GM12873 (cell line): ENCODE results near the gene STX18.

Experiments used
- TF ChIP-seq, protein P1 (sequence below): IDR thresholded peaks from 2 replicates; pipeline ENCODE4 v1.5.1; 2012; ENCODE audit warnings: low read depth, mild to moderate bottlenecking, moderate library complexity, low read length, control low read depth; ENCODE audit not compliant: insufficient read depth; ENCODE audit errors: missing control alignments

Gene STX18

DNA sequence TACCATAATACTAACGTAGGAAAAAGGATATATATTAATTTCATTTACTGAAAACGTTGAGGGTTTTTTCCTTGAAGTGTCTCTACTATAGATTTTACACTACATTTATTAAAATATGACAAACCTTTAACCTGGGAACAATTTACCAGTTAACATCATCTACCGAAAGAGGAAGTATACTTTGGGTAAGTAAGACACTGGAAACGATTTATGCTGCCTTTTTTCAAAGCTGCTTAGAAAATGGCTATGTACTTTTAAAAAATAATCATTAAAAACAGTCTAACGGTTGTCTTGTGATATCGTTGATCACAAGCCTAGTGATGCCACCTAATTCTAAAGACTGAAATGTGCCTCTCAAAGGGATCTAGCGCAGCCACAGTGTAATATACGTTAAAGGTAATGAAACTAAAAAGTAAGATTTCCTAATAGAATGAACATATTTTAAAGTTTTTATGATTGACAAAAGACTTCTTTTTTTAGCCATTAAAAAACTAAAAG lies 50.4 kb downstream of the STX18 start:
- TF ChIP-seq, protein P1, sequence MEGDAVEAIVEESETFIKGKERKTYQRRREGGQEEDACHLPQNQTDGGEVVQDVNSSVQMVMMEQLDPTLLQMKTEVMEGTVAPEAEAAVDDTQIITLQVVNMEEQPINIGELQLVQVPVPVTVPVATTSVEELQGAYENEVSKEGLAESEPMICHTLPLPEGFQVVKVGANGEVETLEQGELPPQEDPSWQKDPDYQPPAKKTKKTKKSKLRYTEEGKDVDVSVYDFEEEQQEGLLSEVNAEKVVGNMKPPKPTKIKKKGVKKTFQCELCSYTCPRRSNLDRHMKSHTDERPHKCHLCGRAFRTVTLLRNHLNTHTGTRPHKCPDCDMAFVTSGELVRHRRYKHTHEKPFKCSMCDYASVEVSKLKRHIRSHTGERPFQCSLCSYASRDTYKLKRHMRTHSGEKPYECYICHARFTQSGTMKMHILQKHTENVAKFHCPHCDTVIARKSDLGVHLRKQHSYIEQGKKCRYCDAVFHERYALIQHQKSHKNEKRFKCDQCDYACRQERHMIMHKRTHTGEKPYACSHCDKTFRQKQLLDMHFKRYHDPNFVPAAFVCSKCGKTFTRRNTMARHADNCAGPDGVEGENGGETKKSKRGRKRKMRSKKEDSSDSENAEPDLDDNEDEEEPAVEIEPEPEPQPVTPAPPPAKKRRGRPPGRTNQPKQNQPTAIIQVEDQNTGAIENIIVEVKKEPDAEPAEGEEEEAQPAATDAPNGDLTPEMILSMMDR, result no peak

DNA sequence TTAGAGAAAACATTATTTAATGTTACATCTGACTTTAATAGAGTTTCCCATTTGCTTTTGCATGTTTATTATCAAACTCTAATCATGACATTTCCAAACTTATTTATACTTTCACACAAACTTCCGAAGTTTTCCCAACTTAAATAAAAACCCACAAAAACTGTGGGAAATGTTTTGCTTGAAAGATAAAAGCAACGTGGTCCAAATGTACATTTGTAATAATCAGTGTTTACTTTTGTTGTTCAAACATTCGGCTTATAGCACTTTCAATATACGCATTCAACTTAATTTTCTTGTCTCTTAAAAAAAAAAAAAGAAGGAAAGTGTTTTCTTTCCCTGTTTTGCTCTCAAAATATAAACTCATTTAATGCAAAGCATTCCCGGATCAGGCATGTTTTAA lies 51.0 kb downstream of the STX18 start:
- TF ChIP-seq, protein P1, result no peak

DNA sequence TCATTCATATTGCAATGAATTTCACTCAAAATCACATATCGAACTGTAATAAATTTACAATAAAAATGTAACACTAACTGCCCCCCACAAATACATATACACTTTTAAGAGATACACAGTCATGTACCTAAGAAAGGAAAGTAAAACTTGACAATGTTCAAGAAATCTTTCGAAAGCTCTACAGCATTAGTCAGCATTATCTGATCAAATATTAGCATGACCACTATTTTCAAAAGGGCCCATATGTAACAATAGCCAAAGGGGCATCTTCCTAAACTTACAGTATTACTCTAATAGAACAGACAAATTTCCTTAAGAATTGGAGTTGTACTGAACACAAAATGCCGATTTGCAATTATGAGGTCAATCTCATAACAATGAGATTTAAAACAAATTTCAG lies 51.8 kb downstream of the STX18 start:
- TF ChIP-seq, protein P1, result no peak

DNA sequence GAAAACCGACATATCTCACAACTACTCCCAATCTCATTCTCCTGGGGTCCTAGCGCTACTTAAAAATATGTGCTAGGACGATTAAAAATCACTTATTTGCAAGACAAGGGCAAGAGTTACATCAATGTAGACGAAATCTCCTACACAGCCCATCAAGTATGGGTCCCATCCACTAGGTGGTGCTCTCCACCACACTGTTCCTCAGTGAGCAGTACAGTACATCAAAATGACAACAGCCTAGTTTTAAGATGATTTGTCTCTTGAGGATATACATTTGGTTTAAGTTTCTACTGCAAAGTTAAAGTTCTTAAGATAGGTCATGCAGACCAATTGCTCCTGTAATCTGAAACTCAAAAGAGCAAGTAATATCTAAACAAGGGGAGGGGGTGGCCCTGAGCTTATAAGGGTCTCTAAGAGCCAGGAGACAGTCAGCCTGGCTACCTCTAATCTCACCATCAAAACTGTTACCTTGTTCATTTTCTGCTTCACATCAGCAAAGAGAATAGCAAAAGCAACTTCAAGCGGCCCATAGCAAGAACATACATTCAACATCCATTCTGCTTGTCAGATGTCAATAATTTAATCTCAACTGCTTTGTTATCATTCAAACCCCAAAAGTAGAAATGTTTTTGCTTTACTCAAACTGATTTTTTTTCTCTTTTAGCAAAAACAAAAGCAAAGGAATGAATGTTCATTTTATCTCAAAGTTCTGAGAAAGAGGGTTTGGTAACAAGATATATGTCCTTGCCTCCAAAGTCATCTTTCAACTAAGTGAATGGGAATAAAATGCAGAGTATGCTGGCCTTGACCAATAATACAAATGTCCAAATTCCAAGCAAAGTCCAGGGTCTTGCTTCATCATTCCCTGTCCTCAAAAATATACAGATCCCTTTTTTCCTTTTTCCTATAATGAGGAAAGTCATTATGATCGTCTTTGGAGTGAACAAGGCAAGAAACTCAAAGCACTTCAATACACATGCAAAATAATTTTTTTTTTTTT lies 53.1 kb downstream of the STX18 start:
- TF ChIP-seq, protein P1, result peak; percentile 90

DNA sequence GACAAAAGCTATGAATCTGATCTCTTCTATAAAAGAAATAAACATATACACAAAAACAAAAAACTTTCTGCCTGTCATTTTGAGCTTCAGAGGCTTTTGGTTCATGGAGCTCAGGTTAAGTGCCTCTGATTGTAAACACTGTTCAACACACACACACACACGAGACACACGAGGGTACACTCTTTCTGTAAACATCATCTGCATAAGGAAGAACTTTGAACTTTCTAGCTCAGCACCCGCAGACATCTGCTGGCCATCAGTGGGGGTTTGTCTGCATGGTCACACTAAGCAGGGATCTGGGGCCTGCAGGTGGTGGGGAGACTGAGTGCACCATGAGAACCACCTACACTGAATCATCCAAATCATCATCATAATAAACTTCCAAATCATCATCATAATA lies 54.9 kb downstream of the STX18 start:
- TF ChIP-seq, protein P1, result no peak

DNA sequence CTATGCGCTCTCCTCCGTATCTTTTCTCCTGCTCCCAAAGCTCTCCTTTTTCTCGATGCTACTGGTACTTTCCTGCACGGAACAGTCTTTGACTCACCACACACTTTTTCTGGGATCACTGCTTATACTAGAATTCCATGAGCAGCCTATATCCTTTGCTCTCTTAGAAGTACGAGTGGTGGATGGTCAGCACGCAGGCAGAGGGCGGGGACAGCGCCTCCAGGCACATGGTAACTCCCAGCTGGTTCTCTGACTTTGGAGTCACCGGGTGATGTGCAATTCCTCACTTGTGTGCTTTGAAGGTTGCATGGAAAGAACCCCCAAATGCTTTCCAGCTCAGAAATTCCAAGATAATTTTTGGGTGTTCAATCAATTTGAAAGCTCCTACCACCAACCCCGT lies 56.0 kb downstream of the STX18 start:
- TF ChIP-seq, protein P1, result no peak

DNA sequence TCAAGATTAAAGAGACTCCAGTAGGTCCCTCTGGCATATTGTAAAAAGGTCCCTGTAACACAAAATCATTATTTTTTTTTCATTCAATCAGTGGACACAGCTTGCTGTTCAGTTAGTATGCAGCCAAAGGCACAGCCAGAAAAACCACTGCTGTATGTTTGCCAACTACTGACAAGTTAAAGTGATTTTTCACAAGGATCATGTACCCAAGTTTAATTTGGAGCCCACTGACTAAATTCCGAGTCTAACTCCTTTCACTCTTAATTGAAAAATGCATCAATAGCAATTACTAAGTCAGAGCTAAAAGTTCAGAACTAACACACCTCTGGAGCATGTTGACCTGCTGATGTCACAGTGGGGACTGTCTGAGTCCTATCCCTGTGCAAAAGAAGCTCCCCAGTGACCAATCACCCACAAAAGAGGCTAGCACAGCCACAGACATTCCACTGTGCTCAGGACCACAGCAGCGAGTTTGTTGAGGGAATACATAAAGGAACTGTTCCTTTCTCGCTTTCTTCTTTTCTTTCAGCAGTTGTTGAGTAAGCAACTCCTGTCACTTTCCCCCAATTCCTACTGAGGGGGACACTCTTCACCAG lies 60.4 kb downstream of the STX18 start:
- TF ChIP-seq, protein P1, result no peak
